LoVo (cell line): Measurements from ENCODE around the gene CCDC74B.
"Not testable (repeated sequence)": the region's sequence is repeated elsewhere in the genome, so short reads cannot be mapped to it uniquely, and the experiment has no call there.

ENCODE experiments used
- DNase-seq: peaks from one replicate; pipeline ENCODE4 v3.0.0-alpha.2; 2016; ENCODE audit warnings: low spot score

CCDC74B gene

DNA sequence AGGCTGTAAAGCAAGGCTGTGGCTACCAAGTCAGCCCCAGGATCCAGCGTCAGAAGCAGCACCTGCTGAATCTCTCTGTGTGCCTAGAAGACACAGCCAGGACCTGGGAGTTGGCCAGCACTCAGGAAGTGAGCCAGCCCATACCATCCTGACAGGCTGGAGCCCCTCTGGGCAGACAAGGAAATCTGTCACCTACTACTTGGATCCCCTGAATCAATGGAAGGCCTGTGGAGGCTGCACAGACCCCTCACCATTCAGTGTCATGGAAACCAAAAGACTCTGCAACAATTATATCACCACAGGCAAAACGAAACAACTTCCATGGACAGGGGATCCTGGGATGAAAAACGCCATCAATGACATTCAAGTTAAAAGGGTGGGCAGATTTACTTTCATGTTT is 21.7 kb upstream of the CCDC74B start:
- not testable (repeated sequence) for DNase-seq

GRCh38 chr2:130165293-130166016 is 20.5 kb upstream of the CCDC74B start:
- no peak for DNase-seq

- no peak for DNase-seq
Measured at GRCh38 chr2:130162968-130163367, 18.1 kb upstream of the CCDC74B start.

DNA sequence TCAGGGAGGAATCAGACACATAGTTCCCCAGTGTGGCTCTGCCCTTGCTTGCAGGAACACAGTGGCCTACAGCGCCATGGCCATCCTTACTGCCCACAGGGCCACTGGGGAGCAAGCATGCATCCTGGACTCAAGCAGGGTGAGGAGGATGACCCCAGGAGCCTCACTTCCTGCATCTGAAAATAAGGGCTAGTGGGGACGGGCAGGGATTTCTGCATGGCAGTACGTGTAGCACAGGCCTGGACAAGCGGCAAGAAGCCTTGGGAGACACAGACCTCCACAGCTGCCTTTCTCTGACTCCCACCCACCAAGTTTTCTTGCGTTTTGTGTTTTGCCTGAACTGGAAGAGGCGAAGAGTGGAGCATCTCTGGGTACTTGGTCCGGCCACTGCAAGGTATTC is 17.6 kb upstream of the CCDC74B start:
- not testable (repeated sequence) for DNase-seq

- DNase-seq = not testable (repeated sequence)
Measured at GRCh38 chr2:130160838-130161705, 16.2 kb upstream of the CCDC74B start.

- DNase-seq = no peak
Measured at GRCh38 chr2:130160131-130160530, 15.2 kb upstream of the CCDC74B start.

DNA sequence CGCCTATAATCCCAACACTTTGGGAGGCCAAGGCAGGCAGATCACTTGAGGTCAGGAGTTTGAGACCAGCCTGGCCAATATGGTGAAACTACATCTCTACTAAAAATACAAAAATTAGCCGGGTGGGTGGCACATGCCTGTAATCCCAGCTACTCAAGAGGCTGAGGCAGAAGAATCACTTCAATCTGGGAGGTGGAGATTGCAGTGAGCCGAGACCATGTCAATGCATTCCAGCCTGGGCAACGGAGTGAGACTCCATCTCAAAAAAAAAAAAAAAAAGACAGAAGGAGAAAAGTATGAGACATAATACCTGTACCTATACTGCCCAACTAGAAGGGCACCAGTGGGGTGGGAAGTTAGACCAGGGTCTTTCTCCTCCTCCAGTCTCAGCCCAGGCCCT is 14.5 kb upstream of the CCDC74B start:
- DNase-seq = not testable (repeated sequence)

DNA sequence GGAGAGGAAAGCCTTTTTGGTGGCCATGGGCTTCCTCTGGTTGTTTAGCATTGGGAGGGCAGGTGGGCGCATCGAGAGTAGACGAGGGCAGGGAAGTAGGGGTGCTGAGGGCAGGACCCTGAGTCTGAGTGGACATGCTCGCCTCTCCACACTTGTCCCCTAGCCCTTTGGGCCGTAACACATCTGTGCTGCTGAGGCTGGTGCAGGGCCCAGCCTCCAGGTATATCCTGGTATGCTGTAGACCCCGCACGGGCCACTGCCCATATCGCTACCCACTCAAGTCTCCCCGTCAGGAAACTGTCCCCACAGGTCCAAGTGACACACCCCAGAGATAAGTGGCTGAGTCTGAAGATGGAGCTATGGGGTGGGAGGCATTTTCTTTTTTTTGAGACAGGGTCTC is 13.7 kb upstream of the CCDC74B start:
- DNase-seq = no peak

- DNase-seq = not testable (repeated sequence)
Measured at GRCh38 chr2:130157825-130158514, 13.1 kb upstream of the CCDC74B start.

DNA sequence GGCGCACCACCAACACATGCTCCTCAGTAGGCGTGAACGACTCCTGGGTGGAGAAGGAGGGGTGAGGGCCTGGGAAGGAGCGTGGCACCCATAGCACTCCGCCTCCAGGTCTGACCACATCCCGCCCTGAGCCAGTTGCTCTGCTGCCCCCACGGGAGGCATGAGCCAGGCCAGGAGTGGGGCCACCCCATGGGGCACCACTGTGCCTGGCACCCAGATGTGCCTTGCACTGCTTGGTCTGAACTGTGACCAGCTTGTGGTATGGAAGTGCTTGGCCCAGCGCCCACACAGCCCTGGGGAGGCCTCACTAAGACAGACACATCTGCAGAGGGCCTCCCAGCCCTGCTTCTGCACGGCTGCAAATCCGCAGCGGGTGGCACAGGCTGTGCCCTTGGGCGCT is 12.4 kb upstream of the CCDC74B start:
- DNase-seq = not testable (repeated sequence)

- DNase-seq = no peak
Measured at GRCh38 chr2:130156624-130157004, 11.7 kb upstream of the CCDC74B start.

DNA sequence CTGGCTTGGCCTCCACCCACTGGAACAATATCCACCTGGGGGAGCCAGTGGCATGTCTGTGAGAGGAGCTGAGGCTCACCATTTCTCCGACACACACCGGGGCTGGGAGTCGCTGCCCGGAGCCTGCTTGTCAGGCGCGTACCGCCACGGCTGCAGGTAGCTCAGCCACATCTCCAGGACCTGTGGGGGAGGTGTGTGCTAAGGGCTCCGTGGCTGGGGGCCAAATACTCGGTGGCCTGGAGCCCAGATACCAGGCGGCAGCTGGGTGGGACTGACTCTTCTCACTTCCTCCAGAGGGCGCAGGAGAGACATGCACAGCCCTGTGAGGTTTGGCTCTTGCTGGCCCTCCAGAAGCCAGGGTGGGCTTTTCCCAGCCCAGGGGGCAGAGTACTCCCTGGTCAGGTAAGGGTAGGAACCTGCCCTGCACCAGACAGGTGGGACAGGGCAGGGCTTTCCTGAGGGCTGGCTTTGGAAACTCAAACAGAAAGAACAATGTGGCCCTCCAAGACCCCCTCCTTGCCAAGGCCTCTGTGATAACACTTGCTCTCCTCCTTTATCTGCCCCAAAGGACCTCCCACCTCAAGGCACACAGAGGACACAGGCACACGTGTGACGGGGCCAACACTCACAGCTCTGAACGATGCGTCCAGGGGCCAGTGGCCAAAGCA is 11.2 kb upstream of the CCDC74B start:
- not testable (repeated sequence) for DNase-seq

DNA sequence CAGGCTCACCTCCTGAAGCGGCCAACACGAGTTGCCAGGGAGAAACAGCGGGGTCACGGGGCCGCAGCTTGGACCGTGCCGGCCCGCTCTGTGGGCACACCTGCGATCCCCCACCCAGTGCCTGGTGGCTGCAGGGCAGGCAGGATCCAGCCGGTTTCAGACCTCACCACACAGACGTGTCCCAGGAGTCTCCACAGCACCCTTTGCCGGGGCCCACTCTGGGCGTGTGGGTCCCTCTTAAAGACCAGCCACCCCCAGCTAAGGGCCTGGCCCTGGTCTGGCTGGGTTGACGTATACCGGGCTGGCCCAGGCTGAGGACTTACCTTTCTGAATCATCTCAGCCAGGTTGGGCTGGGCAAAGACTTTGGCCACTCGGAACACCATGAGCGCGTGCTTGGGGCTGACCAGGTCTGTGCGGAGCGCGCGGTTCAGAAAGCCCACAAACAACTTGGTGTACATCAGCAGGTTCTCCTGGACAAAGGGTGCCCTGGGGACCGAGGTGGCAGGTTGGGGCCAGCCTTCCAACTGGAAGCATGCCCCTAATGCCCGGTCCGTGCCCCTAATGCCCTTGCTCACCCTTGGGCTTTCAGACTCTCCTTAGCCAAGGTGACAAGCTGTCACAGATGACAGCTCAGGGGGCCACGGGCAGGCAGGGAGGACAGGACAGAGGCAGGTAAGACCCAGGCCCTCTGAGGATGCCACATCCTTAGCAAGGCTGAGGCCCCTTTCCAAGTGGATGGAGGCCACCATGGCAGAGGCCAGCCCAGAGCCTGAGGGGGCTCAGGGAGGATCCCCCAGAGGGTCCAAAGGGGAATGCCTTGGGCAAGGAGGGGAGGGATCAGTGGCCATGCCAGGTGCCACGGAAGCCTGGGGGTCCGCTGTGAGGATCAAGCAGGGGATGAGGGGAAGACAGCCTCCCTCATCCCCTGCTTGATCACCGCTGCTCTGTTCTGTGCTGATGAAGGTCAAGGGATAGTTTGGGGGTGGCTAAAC is 10.2 kb upstream of the CCDC74B start:
- DNase-seq = no peak

- DNase-seq = not testable (repeated sequence)
Measured at GRCh38 chr2:130154423-130154770, 9.5 kb upstream of the CCDC74B start.

DNA sequence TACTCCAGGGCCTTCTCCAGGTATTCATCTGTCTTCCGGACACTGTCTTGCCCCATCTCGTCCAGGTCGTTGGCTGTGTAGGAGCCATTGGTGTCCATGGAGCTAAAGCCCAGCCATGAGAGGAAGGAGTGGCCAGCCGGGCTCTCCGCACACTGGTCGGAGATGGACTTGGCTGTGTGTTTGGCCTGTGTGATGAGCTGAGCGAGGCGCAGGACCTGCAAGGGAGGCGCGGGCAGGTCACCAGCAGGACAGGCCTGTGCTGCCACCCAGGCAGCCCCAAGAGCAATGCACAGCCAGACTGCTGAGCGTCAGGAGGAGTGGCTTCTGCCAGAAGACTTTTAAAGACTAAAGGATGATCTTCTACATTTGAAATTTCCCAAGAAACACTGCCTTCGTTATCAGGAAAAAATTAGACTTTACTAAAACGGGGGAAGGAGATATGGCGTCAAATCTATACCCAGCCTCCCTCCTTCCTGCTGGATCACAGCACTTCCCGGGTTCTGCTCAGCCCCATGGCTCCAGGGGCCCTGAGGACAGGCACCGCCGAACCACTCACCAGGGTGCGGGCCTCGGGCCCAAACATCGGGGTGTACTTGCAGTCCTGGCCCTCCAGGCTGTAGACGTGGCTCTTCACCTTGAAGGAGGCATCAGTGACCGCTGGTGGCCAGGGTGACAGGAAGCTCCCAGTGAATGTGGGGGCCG is 9.0 kb upstream of the CCDC74B start:
- not testable (repeated sequence) for DNase-seq

DNA sequence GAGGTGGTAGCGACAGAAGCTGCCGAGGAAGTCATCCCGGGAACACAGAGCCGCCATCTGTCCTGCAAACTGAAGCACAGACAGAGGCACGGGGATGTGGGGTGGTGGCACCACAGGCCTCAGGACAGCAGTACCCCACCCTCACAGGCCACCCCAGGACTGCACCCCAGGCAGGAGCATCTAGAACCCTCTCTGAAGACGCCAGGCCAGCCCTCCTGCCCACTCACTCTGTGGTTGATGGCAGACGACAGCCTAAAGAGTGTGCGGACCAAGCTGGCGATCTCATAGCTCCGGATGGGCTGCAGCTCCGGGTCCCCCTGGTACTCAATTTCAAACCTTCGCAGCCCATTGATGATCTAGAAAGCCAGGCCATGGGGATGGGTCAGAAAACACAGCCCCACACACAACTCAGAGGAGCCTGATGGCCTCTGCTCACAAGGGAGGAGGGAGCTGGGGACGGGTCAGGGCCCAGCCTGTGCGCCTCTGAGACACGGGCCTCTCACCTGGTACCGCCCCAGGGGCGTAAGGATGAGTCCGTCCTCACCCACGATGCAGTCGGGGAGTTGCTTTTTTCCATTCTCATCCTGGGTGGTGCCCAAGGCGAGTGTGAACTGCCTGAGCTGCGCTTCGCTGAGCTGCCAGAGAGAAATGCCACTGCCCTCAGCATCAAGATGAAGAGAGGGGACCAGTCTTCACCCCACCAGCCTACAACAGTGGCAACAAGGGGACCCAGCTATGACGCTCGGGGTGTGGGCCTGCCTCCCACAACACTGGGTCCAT is 8.1 kb upstream of the CCDC74B start:
- DNase-seq = no peak

- not testable (repeated sequence) for DNase-seq
Measured at GRCh38 chr2:130152136-130152815, 7.4 kb upstream of the CCDC74B start.

DNA sequence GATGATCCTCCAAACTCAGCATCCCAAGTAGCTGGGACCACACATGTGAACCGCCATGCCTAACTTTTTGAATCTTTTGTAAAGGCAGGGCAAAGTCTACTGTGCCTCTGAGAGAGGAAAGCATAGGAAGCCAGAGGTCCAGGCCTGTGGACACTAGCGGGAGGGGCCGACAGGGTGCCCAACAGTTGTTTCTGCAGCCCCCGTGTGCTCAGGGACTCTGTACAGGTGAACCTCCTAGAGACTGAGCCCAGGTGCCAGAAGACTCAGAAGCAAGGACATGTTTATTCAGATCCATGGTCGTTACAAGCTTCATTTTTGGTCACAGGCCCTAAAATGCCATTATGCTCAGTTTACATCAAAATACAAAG is 6.2 kb upstream of the CCDC74B start:
- not testable (repeated sequence) for DNase-seq
